ENCODE results near the gene GBX1. TPM values are rescaled to one million over a fixed set of nuclear protein-coding genes. Genes with fewer than 3 reads are reported as not detected.

GBX1 gene
- total RNA-seq, 1 donor from 2014 or later = not detected

DNA sequence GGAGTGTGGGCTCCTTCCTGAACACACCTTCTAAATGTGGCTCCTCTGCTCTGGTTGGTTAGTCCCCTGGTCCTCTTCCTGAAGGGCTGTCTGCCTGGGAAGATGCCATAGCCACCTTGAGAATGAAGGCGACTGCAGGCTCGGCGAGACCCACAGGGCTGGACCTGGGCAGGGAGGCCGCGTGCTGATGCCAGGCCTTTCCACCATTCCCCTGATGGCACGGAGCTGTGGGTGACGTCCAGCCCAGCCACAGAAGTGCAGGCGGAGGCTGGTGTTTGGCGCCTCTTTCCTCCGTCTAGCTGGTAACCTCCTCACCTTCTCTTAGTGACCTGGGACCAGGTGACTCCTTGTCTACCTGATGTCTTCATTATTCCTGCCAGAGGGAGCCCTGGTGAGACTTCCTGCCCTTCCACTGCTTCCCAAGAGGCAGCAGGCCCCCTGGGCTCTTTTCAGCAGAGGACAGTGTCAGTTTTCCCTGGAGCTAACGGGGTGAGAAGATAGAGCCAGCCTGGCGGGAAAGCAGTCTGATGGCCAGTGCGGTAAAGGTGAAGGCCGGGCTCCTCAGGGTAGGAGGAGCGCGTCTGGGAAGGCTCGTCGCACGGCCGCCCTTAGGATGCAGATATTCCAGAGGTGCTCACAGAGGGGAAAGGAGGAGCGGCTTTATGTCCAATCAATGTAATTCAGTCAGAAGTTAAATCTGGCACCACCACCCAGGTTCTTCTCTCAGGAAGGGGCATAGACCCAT, 34.9 kb downstream of the GBX1 start:
- peaks cover 25% of the 10 kb centered on the region for H3K36me3 Mint-ChIP-seq
- no peaks in the 10 kb centered on the region for H3K9me3 ChIP-seq (ENCODE audit: low read depth)
- no peak overlapping the region for H3K4me3 ChIP-seq
- peaks cover 10% of the 10 kb centered on the region for H3K4me1 ChIP-seq
- no peak overlapping the region for H3K27ac ChIP-seq
- H3K27ac Mint-ChIP-seq = no peak overlapping the region
- no peaks in the 10 kb centered on the region for H3K9me3 Mint-ChIP-seq
- no peaks in the 10 kb centered on the region for H3K79me2 ChIP-seq (ENCODE audit: low read depth)
- no peak overlapping the region for H3K4me2 ChIP-seq
- no peaks in the 10 kb centered on the region for H3K36me3 ChIP-seq
- DNase-seq (ENCODE audit: low spot score) = no peak
- no peak overlapping the region for H2AFZ ChIP-seq (replicated peaks)
- peaks cover 12% of the 10 kb centered on the region for H3F3A ChIP-seq (ENCODE audit: low read depth)
- no peak overlapping the region for H3K9ac ChIP-seq
- peaks cover 14% of the 10 kb centered on the region for H4K20me1 ChIP-seq (ENCODE audit: low read depth)
- H3K4me3 Mint-ChIP-seq = no peak overlapping the region
- peaks cover 8% of the 10 kb centered on the region for H3K27me3 Mint-ChIP-seq (ENCODE audit: insufficient read depth, low read depth)
- H3K27me3 ChIP-seq = no peaks in the 10 kb centered on the region
- no peak for TF ChIP-seq EZH2 (IDR thresholded peaks at IDR 0.05)
- TF ChIP-seq EZH2phosphoT487 (IDR thresholded peaks at IDR 0.05) = no peak
- TF ChIP-seq, protein P1, sequence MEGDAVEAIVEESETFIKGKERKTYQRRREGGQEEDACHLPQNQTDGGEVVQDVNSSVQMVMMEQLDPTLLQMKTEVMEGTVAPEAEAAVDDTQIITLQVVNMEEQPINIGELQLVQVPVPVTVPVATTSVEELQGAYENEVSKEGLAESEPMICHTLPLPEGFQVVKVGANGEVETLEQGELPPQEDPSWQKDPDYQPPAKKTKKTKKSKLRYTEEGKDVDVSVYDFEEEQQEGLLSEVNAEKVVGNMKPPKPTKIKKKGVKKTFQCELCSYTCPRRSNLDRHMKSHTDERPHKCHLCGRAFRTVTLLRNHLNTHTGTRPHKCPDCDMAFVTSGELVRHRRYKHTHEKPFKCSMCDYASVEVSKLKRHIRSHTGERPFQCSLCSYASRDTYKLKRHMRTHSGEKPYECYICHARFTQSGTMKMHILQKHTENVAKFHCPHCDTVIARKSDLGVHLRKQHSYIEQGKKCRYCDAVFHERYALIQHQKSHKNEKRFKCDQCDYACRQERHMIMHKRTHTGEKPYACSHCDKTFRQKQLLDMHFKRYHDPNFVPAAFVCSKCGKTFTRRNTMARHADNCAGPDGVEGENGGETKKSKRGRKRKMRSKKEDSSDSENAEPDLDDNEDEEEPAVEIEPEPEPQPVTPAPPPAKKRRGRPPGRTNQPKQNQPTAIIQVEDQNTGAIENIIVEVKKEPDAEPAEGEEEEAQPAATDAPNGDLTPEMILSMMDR (IDR thresholded peaks at IDR 0.05) = no peak
- peaks cover 7% of the 10 kb centered on the region for H3K4me1 Mint-ChIP-seq

DNA sequence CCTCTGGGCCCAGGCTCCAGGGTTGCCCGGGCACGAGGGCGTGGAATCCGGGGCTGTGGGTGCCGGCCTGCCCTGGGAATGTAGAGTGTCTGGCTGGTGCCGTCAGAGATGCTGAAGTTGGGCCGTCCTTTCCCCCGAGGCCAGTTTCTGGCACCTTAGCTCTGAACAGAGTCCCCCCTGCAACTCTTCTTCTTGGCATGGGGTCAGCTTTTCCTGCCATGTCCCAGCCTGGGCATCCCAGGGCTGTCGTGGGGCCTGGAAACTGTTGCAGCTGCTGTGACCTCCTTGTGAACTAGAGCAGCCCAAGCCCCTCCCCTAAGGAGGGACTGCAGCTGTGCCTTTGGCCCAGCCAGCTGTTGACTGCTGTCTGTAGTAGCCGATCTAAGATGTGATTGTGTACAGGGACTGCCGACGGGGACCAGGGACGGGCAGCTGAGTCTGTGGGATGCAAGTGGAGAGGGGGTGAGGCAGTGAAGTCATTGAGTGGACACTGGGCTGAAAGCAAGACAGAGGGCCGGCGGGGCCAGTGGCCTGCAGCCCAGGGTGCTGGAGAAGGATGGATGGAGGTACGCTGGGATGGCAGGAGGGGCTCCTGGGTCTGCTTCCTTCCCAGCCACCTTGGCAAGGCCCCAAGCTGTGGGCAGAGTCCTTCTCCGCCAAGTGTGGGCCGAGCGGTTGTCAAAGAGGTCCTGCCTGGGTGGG, 35.8 kb downstream of the GBX1 start:
- peaks cover 1% of the 10 kb centered on the region for H3K4me1 ChIP-seq
- H3K27ac ChIP-seq = no peak overlapping the region
- H3K36me3 Mint-ChIP-seq = peaks cover 26% of the 10 kb centered on the region
- no peak overlapping the region for H3K27ac Mint-ChIP-seq
- TF ChIP-seq EZH2phosphoT487 (IDR thresholded peaks at IDR 0.05) = no peak
- TF ChIP-seq, protein P1 (IDR thresholded peaks at IDR 0.05) = no peak
- TF ChIP-seq EZH2 (IDR thresholded peaks at IDR 0.05) = no peak
- no peak overlapping the region for H3K9ac ChIP-seq
- H3K4me2 ChIP-seq = no peak overlapping the region
- H4K20me1 ChIP-seq (ENCODE audit: low read depth) = peaks cover 17% of the 10 kb centered on the region
- no peaks in the 10 kb centered on the region for H3K9me3 Mint-ChIP-seq
- no peak for DNase-seq (ENCODE audit: low spot score)
- no peak overlapping the region for H3K4me3 Mint-ChIP-seq
- H3K4me3 ChIP-seq = no peak overlapping the region
- peaks cover 12% of the 10 kb centered on the region for H3K27me3 Mint-ChIP-seq (ENCODE audit: insufficient read depth, low read depth)
- H3F3A ChIP-seq (ENCODE audit: low read depth) = peaks cover 8% of the 10 kb centered on the region
- H2AFZ ChIP-seq (replicated peaks) = no peak overlapping the region
- no peaks in the 10 kb centered on the region for H3K27me3 ChIP-seq
- peaks cover 6% of the 10 kb centered on the region for H3K4me1 Mint-ChIP-seq
- no peaks in the 10 kb centered on the region for H3K9me3 ChIP-seq (ENCODE audit: low read depth)
- no peaks in the 10 kb centered on the region for H3K79me2 ChIP-seq (ENCODE audit: low read depth)
- no peaks in the 10 kb centered on the region for H3K36me3 ChIP-seq

DNA sequence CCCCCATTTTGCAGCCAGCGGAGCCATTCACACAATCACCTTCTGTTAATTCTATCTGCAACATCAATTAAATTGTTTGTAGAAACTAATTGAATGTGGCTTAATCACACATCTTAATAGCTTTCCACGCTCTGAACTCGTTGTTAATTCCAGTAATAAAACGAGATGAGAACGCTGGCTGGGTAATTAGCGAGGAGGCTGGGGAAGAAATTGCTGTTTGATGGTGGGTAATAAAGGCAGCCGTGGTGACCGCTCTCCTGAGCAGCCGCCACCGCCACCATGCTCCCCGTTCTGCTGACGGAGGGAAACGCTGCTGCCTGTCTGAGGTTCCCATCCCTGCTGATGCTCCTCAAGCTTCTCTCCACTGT, 36.3 kb downstream of the GBX1 start:
- H3K4me1 Mint-ChIP-seq = peaks cover 2% of the 10 kb centered on the region
- no peaks in the 10 kb centered on the region for H3K79me2 ChIP-seq (ENCODE audit: low read depth)
- peaks cover 22% of the 10 kb centered on the region for H4K20me1 ChIP-seq (ENCODE audit: low read depth)
- TF ChIP-seq EZH2phosphoT487 (IDR thresholded peaks at IDR 0.05) = no peak
- TF ChIP-seq, protein P1 (IDR thresholded peaks at IDR 0.05) = no peak
- TF ChIP-seq EZH2 (IDR thresholded peaks at IDR 0.05) = no peak
- peaks cover 21% of the 10 kb centered on the region for H3K36me3 Mint-ChIP-seq
- H3K9me3 ChIP-seq (ENCODE audit: low read depth) = no peaks in the 10 kb centered on the region
- H3K9me3 Mint-ChIP-seq = no peaks in the 10 kb centered on the region
- H3K9ac ChIP-seq = no peak overlapping the region
- H3K27me3 Mint-ChIP-seq (ENCODE audit: insufficient read depth, low read depth) = peaks cover 12% of the 10 kb centered on the region
- H2AFZ ChIP-seq (replicated peaks) = no peak overlapping the region
- no peak overlapping the region for H3K4me3 ChIP-seq
- peaks cover 5% of the 10 kb centered on the region for H3K4me1 ChIP-seq
- H3K36me3 ChIP-seq = no peaks in the 10 kb centered on the region
- H3K27ac Mint-ChIP-seq = no peak overlapping the region
- DNase-seq (ENCODE audit: low spot score) = no peak
- peaks cover 10% of the 10 kb centered on the region for H3F3A ChIP-seq (ENCODE audit: low read depth)
- no peak overlapping the region for H3K4me3 Mint-ChIP-seq
- no peak overlapping the region for H3K27ac ChIP-seq
- H3K27me3 ChIP-seq = no peaks in the 10 kb centered on the region
- H3K4me2 ChIP-seq = no peak overlapping the region

Data from neural progenitor cell (in vitro differentiated cells).